NCI-H460 (cell line): ENCODE results near the gene PGP. TPM values are rescaled to one million over a fixed set of nuclear protein-coding genes. Genes with fewer than 3 reads are reported as not detected.
"Not testable (repeated sequence)": the region's sequence is repeated elsewhere in the genome, so short reads cannot be mapped to it uniquely, and the experiment has no call there.

Experiments
- DNase-seq: peaks from one replicate; pipeline ENCODE4 v3.0.0-alpha.2; 2016; ENCODE audit warnings: low read depth; ENCODE audit errors: extremely low read depth
- polyA plus RNA-seq: library from polyadenylated mRNA; depleted of rRNA; stranded (reverse); fragments of >200 nt; gene quantifications from 2 replicates; pipeline ENCODE4 v1.2.3, GENCODE V29; 2014; cell fraction: nucleus; rRNA removed
- total RNA-seq: library from RNA; depleted of rRNA; stranded (reverse); fragments of >200 nt; shearing (Covaris generic); gene quantifications from 2 replicates; pipeline ENCODE4 v1.2.3, GENCODE V29; 2014; rRNA removed

PGP gene
- total RNA-seq, result 8.6 and 11.9 TPM in 2 replicates
- polyA plus RNA-seq, result 96.9 and 129 TPM in 2 replicates

GRCh38 chr16:2214719-2214968 is at the start of gene PGP:
Gene PGP, minus strand, starts transcription at chr16:2214840. Its CDS starts 63 bp downstream, at chr16:2214777.
- DNase-seq, result no peak

- not testable (repeated sequence) for DNase-seq
These were observed 48.4 kb upstream of the PGP start for GRCh38 chr16:2263026-2263425.

GRCh38 chr16:2260250-2260649 is 45.6 kb upstream of the PGP start:
- DNase-seq, result no peak

GRCh38 chr16:2258530-2258929 is 43.9 kb upstream of the PGP start:
- DNase-seq, result not testable (repeated sequence)

GRCh38 chr16:2257726-2258125 is 43.1 kb upstream of the PGP start:
- no peak for DNase-seq

- no peak for DNase-seq
These were observed 42.0 kb upstream of the PGP start for GRCh38 chr16:2256531-2257140.

GRCh38 chr16:2253293-2253692 is 38.7 kb upstream of the PGP start:
- no peak for DNase-seq

- no peak for DNase-seq
These were observed 38.1 kb upstream of the PGP start for GRCh38 chr16:2252806-2253148.

- peak; percentile 95 for DNase-seq
These were observed 36.9 kb upstream of the PGP start, which contains the start of gene ECI1 for GRCh38 chr16:2251296-2252111. Gene ECI1, minus strand, starts transcription at chr16:2251587. Its CDS starts 21 bp downstream, at chr16:2251566.

GRCh38 chr16:2250652-2251295 is 36.1 kb upstream of the PGP start:
- DNase-seq, result no peak

GRCh38 chr16:2246301-2246885 is 31.8 kb upstream of the PGP start:
- no peak for DNase-seq

- no peak for DNase-seq
These were observed 30.5 kb upstream of the PGP start for GRCh38 chr16:2244926-2245795.

GRCh38 chr16:2244301-2244700 is 29.7 kb upstream of the PGP start:
- DNase-seq, result no peak

- no peak for DNase-seq
These were observed 29.1 kb upstream of the PGP start for GRCh38 chr16:2243781-2244180.

- DNase-seq, result no peak
These were observed 28.4 kb upstream of the PGP start for GRCh38 chr16:2243031-2243528.

- no peak for DNase-seq
These were observed 28.0 kb upstream of the PGP start for GRCh38 chr16:2242598-2242997.

- not testable (repeated sequence) for DNase-seq
These were observed 25.7 kb upstream of the PGP start for GRCh38 chr16:2240331-2240730.

GRCh38 chr16:2238838-2239675 is 24.4 kb upstream of the PGP start:
- no peak for DNase-seq

- DNase-seq, result no peak
These were observed 23.7 kb upstream of the PGP start for GRCh38 chr16:2238150-2238837.
